Neutrophil (primary cell): Measurements from ENCODE around the gene HEATR1.

Experiments used
- H3K27ac ChIP-seq: fragments of 200-600 bp; sonication (generic); 2 replicates; pipeline ENCODE4 v1.5.1; 2016; ENCODE audit warnings: mild to moderate bottlenecking, moderate library complexity
- H3K27me3 ChIP-seq: fragments of 200-600 bp; sonication (generic); 2 replicates; pipeline ENCODE4 v1.6.0; 2016; ENCODE audit warnings: mild to moderate bottlenecking
- H3K36me3 ChIP-seq: fragments of 200-600 bp; sonication (generic); 2 replicates; pipeline ENCODE4 v1.5.1; 2017
- H3K4me1 ChIP-seq, 2 experiments: fragments of 200-600 bp in 1 of 2; sonication (generic) in 1 of 2; 1 replicate in 1 of 2; 2 replicates in 1 of 2; pipeline versions ENCODE4 v1.5.1 to v1.6.1; 2013 to 2016; ENCODE audit warnings: low read depth in 1 of 2, low read length in 1 of 2, mild to moderate bottlenecking in 1 of 2, moderate library complexity in 1 of 2; ENCODE audit not compliant: control insufficient read depth in 1 of 2, insufficient read depth in 1 of 2
- H3K4me3 ChIP-seq, 2 experiments: fragments of 200-600 bp in 1 of 2; sonication (generic) in 1 of 2; 1 replicate in 1 of 2; 2 replicates in 1 of 2; pipeline ENCODE4 v1.5.1; 2013 to 2016; ENCODE audit warnings: low read depth in 1 of 2, low read length in 1 of 2, mild to moderate bottlenecking in 1 of 2, moderate library complexity in 1 of 2
- H3K9me3 ChIP-seq: fragments of 200-600 bp; sonication (generic); 2 replicates; pipeline ENCODE4 v1.5.1; 2016
- CTCF ChIP-seq: fragments of 200-600 bp; sonication (generic); IDR thresholded peaks from 2 replicates; pipeline ENCODE4 v1.5.1; 2016; ENCODE audit warnings: antibody characterized with exemption

HEATR1 gene

GRCh38 chr1:236561976-236562375 is 42.3 kb downstream of the HEATR1 start:
- TF ChIP-seq CTCF = no peak
- Histone ChIP-seq H3K27me3 (no peaks in the 10 kb centered on the region), H3K36me3 (peaks cover 67% of the 10 kb centered on the region), H3K4me1 (no peaks in the 10 kb centered on the region), H3K27ac (no peak overlapping the region), H3K4me3 (no peak overlapping the region), H3K9me3 (no peaks in the 10 kb centered on the region)

- Histone ChIP-seq H3K4me3 (no peak overlapping the region), H3K27ac (no peak overlapping the region), H3K9me3 (no peaks in the 10 kb centered on the region), H3K36me3 (peaks cover 67% of the 10 kb centered on the region), H3K4me1 (no peaks in the 10 kb centered on the region), H3K27me3 (no peaks in the 10 kb centered on the region)
- TF ChIP-seq CTCF = no peak
Observed at GRCh38 chr1:236560213-236560771, 44.0 kb downstream of the HEATR1 start.

GRCh38 chr1:236558846-236559245 is 45.5 kb downstream of the HEATR1 start:
- Histone ChIP-seq H3K36me3 (peaks cover 66% of the 10 kb centered on the region), H3K9me3 (no peaks in the 10 kb centered on the region), H3K4me1 (no peaks in the 10 kb centered on the region), H3K27ac (no peak overlapping the region), H3K27me3 (no peaks in the 10 kb centered on the region), H3K4me3 (no peak overlapping the region)
- TF ChIP-seq CTCF = no peak

- no peak for TF ChIP-seq CTCF
- Histone ChIP-seq H3K4me1 (no peaks in the 10 kb centered on the region), H3K27ac (no peak overlapping the region), H3K4me3 (no peak overlapping the region), H3K9me3 (no peaks in the 10 kb centered on the region), H3K36me3 (peaks cover 68% of the 10 kb centered on the region), H3K27me3 (no peaks in the 10 kb centered on the region)
Observed at GRCh38 chr1:236558081-236558480, 46.2 kb downstream of the HEATR1 start.

DNA sequence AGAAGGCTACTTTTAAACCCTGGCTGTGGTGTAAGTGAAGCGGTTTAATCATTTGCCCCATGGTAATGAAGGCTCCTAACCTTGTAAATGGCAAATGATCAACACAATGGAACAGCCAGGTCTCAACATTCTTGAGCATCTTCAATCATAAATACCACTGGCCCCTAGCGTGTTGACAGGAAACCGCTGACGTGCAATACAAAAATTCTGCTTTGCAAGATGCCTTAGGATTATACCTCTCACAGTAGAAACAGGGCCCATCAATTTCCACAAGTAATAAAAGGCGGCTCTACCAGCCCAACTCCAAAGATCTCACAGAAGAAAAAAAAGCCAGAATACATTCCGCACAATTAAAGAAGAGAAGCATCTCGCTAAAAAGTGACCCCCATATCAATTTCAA is 47.7 kb downstream of the HEATR1 start:
- no peak for TF ChIP-seq CTCF
- Histone ChIP-seq H3K4me3 (no peak overlapping the region), H3K4me1 (no peaks in the 10 kb centered on the region), H3K27me3 (no peaks in the 10 kb centered on the region), H3K27ac (no peak overlapping the region), H3K36me3 (peaks cover 82% of the 10 kb centered on the region), H3K9me3 (no peaks in the 10 kb centered on the region)

GRCh38 chr1:236553370-236553769 is 50.9 kb downstream of the HEATR1 start:
- Histone ChIP-seq H3K4me3 (no peak overlapping the region), H3K36me3 (peaks cover 99% of the 10 kb centered on the region), H3K27me3 (no peaks in the 10 kb centered on the region), H3K4me1 (no peaks in the 10 kb centered on the region), H3K27ac (no peak overlapping the region), H3K9me3 (no peaks in the 10 kb centered on the region)
- TF ChIP-seq CTCF = no peak
